ENCODE results near the gene COBL.

DNA sequence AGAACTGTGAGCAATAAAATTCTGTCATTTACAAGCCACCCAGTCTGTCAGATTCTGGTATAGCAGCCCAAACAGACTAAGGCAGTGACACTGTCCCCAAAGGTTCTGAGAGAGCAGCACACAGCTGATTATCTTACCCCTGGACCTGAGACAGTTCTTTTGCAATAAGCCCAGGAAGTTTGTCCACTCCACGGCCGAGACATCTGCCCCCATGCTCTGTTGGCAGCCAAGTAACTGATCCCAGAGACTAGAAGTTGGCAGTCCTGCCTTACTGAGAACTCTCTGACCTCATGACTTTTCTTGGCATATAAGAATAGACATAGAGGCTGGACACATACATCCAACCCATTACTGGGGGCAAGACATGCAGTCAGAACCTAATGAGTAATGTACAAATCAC lies 290.9 kb downstream of the COBL start:
- TF ChIP-seq, protein P1, sequence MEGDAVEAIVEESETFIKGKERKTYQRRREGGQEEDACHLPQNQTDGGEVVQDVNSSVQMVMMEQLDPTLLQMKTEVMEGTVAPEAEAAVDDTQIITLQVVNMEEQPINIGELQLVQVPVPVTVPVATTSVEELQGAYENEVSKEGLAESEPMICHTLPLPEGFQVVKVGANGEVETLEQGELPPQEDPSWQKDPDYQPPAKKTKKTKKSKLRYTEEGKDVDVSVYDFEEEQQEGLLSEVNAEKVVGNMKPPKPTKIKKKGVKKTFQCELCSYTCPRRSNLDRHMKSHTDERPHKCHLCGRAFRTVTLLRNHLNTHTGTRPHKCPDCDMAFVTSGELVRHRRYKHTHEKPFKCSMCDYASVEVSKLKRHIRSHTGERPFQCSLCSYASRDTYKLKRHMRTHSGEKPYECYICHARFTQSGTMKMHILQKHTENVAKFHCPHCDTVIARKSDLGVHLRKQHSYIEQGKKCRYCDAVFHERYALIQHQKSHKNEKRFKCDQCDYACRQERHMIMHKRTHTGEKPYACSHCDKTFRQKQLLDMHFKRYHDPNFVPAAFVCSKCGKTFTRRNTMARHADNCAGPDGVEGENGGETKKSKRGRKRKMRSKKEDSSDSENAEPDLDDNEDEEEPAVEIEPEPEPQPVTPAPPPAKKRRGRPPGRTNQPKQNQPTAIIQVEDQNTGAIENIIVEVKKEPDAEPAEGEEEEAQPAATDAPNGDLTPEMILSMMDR (conservative IDR thresholded peaks at IDR 0.05) = no peak
- no peak for TF ChIP-seq EZH2 (IDR thresholded peaks at IDR 0.05; ENCODE audit: low read depth)
